SK-N-SH treated with all-trans-retinoic acid at 6 μM for 48 hours (cell line): ENCODE results near the gene ZDHHC9.

Experiments
- ATAC-seq: fragments of 200-7000 bp; cut with Tn5 transposase; 3 replicates; pipeline ENCODE4 v1.9.1; 2020; ENCODE audit warnings: mild to moderate bottlenecking, moderate library complexity
- ARNTL ChIP-seq: fragments of 450-650 bp; formaldehyde crosslinking; IDR thresholded peaks from 2 replicates; pipeline ENCODE4 v1.5.0; 2020; ENCODE audit warnings: low read depth, mild to moderate bottlenecking, moderate library complexity, borderline replicate concordance
- BACH2 ChIP-seq: fragments of 250-450 bp; sonication (Bioruptor Pico); IDR thresholded peaks from 2 replicates; pipeline ENCODE4 v1.9.0; 2021; ENCODE audit warnings: mild to moderate bottlenecking, borderline replicate concordance
- CSDC2 ChIP-seq: fragments of 250-450 bp; sonication (Bioruptor Pico); IDR thresholded peaks from 2 replicates; pipeline ENCODE4 v1.5.0; 2020; ENCODE audit warnings: mild to moderate bottlenecking, moderate library complexity
- ESRRG ChIP-seq: fragments of 250-450 bp; sonication (Bioruptor Pico); IDR thresholded peaks from 2 replicates; pipeline ENCODE4 v1.6.1; 2021; ENCODE audit warnings: mild to moderate bottlenecking
- GLIS3 ChIP-seq: fragments of 250-450 bp; sonication (Bioruptor Pico); IDR thresholded peaks from 2 replicates; pipeline ENCODE4 v1.5.0; 2020; ENCODE audit warnings: mild to moderate bottlenecking, moderate library complexity
- ISL1 ChIP-seq: fragments of 250-450 bp; sonication (Bioruptor Pico); IDR thresholded peaks from 2 replicates; pipeline ENCODE4 v2.1.2; 2022; ENCODE audit warnings: mild to moderate bottlenecking, moderate library complexity
- OSR1 ChIP-seq: fragments of 250-450 bp; sonication (Bioruptor Pico); IDR thresholded peaks from 2 replicates; pipeline ENCODE4 v1.8.0; 2022; ENCODE audit warnings: moderate library complexity, mild to moderate bottlenecking, inconsistent platforms
- PATZ1 ChIP-seq: fragments of 250-450 bp; sonication (Bioruptor Pico); IDR thresholded peaks from 2 replicates; pipeline ENCODE4 v1.8.0; 2020; ENCODE audit warnings: mild to moderate bottlenecking, moderate library complexity, borderline replicate concordance
- PPARA ChIP-seq: fragments of 250-450 bp; sonication (Bioruptor Pico); IDR thresholded peaks from 2 replicates; pipeline ENCODE4 v1.5.0; 2020; ENCODE audit warnings: mild to moderate bottlenecking, borderline replicate concordance
- RARB ChIP-seq: fragments of 250-450 bp; sonication (Bioruptor Pico); IDR thresholded peaks from 2 replicates; pipeline ENCODE4 v1.8.0; 2021; ENCODE audit warnings: mild to moderate bottlenecking, moderate library complexity
- SNAI2 ChIP-seq: fragments of 250-450 bp; sonication (Bioruptor Pico); IDR thresholded peaks from 2 replicates; pipeline ENCODE4 v1.5.0; 2020; ENCODE audit warnings: mild to moderate bottlenecking, moderate library complexity
- TCF4 ChIP-seq: fragments of 250-450 bp; sonication (Bioruptor Pico); IDR thresholded peaks from 2 replicates; pipeline ENCODE4 v1.8.0; 2021; ENCODE audit warnings: mild to moderate bottlenecking, moderate library complexity, borderline replicate concordance
- TOX ChIP-seq: fragments of 250-450 bp; sonication (Bioruptor Pico); IDR thresholded peaks from 2 replicates; pipeline ENCODE4 v1.8.0; 2021; ENCODE audit warnings: mild to moderate bottlenecking, moderate library complexity, borderline replicate concordance
- ZC3H10 ChIP-seq: fragments of 250-450 bp; sonication (Bioruptor Pico); IDR thresholded peaks from 2 replicates; pipeline ENCODE4 v1.5.1; 2021; ENCODE audit warnings: mild to moderate bottlenecking, moderate library complexity
- ZFP3 ChIP-seq: fragments of 250-450 bp; sonication (Bioruptor Pico); IDR thresholded peaks from 2 replicates; pipeline ENCODE4 v1.5.0; 2020; ENCODE audit warnings: mild to moderate bottlenecking, moderate library complexity
- ZFP30 ChIP-seq: fragments of 450-650 bp; formaldehyde crosslinking; IDR thresholded peaks from 2 replicates; pipeline ENCODE4 v1.5.0; 2022; ENCODE audit warnings: mild to moderate bottlenecking, moderate library complexity
- ZNF565 ChIP-seq: fragments of 450-650 bp; formaldehyde crosslinking; conservative IDR thresholded peaks from 2 replicates; pipeline ENCODE4 v1.5.0; 2020; ENCODE audit warnings: low read depth, mild to moderate bottlenecking, moderate library complexity
- ZNF70 ChIP-seq: fragments of 450-650 bp; formaldehyde crosslinking; IDR thresholded peaks from 2 replicates; pipeline ENCODE4 v1.5.0; 2020; ENCODE audit warnings: mild to moderate bottlenecking, moderate library complexity
- ZNF8 ChIP-seq: fragments of 450-650 bp; formaldehyde crosslinking; IDR thresholded peaks from 2 replicates; pipeline ENCODE4 v1.5.0; 2020; ENCODE audit warnings: mild to moderate bottlenecking, moderate library complexity
- TF ChIP-seq, protein P1 (sequence below): fragments of 250-450 bp; sonication (Bioruptor Pico); IDR thresholded peaks from 2 replicates; pipeline ENCODE4 v1.5.1; 2021; ENCODE audit warnings: mild to moderate bottlenecking, moderate library complexity
- TF ChIP-seq, protein P2 (sequence below): fragments of 250-450 bp; sonication (Bioruptor Pico); IDR thresholded peaks from 2 replicates; pipeline ENCODE4 v1.8.0; 2021; ENCODE audit warnings: low read depth, mild to moderate bottlenecking, moderate library complexity, borderline replicate concordance
- TF ChIP-seq, protein P3 (sequence below): fragments of 250-450 bp; sonication (Bioruptor Pico); IDR thresholded peaks from 2 replicates; pipeline ENCODE4 v1.5.1; 2020; ENCODE audit warnings: low read depth, mild to moderate bottlenecking, moderate library complexity
- TF ChIP-seq, protein P4 (sequence below): fragments of 250-450 bp; sonication (Bioruptor Pico); IDR thresholded peaks from 2 replicates; pipeline ENCODE4 v1.5.0; 2020; ENCODE audit warnings: mild to moderate bottlenecking, moderate library complexity

ZDHHC9 gene

GRCh38 chrX:129772796-129773431 is 70.8 kb downstream of the ZDHHC9 start:
- no peak for ATAC-seq
- TF ChIP-seq ZFP3 (CRISPR knock-in tag) (no peak), ESRRG (CRISPR knock-in tag) (no peak), TOX (no peak), ZC3H10 (CRISPR knock-in tag) (no peak), ZNF8 (no peak), RARB (CRISPR knock-in tag) (no peak), ZFP30 (CRISPR knock-in tag) (no peak), PPARA (no peak), ISL1 (CRISPR knock-in tag) (no peak), ARNTL (CRISPR knock-in tag) (no peak), BACH2 (CRISPR knock-in tag) (no peak), SNAI2 (CRISPR knock-in tag) (no peak), ZNF70 (CRISPR knock-in tag) (no peak)
- TF ChIP-seq, protein P1, sequence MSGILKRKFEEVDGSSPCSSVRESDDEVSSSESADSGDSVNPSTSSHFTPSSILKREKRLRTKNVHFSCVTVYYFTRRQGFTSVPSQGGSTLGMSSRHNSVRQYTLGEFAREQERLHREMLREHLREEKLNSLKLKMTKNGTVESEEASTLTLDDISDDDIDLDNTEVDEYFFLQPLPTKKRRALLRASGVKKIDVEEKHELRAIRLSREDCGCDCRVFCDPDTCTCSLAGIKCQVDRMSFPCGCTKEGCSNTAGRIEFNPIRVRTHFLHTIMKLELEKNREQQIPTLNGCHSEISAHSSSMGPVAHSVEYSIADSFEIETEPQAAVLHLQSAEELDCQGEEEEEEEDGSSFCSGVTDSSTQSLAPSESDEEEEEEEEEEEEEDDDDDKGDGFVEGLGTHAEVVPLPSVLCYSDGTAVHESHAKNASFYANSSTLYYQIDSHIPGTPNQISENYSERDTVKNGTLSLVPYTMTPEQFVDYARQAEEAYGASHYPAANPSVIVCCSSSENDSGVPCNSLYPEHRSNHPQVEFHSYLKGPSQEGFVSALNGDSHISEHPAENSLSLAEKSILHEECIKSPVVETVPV (CRISPR knock-in tag): no peak
- TF ChIP-seq, protein P2, sequence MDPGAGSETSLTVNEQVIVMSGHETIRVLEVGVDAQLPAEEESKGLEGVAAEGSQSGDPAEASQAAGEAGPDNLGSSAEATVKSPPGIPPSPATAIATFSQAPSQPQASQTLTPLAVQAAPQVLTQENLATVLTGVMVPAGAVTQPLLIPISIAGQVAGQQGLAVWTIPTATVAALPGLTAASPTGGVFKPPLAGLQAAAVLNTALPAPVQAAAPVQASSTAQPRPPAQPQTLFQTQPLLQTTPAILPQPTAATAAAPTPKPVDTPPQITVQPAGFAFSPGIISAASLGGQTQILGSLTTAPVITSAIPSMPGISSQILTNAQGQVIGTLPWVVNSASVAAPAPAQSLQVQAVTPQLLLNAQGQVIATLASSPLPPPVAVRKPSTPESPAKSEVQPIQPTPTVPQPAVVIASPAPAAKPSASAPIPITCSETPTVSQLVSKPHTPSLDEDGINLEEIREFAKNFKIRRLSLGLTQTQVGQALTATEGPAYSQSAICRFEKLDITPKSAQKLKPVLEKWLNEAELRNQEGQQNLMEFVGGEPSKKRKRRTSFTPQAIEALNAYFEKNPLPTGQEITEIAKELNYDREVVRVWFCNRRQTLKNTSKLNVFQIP: no peak
- TF ChIP-seq, protein P3, sequence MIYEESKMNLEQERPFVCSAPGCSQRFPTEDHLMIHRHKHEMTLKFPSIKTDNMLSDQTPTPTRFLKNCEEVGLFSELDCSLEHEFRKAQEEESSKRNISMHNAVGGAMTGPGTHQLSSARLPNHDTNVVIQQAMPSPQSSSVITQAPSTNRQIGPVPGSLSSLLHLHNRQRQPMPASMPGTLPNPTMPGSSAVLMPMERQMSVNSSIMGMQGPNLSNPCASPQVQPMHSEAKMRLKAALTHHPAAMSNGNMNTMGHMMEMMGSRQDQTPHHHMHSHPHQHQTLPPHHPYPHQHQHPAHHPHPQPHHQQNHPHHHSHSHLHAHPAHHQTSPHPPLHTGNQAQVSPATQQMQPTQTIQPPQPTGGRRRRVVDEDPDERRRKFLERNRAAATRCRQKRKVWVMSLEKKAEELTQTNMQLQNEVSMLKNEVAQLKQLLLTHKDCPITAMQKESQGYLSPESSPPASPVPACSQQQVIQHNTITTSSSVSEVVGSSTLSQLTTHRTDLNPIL: no peak

DNA sequence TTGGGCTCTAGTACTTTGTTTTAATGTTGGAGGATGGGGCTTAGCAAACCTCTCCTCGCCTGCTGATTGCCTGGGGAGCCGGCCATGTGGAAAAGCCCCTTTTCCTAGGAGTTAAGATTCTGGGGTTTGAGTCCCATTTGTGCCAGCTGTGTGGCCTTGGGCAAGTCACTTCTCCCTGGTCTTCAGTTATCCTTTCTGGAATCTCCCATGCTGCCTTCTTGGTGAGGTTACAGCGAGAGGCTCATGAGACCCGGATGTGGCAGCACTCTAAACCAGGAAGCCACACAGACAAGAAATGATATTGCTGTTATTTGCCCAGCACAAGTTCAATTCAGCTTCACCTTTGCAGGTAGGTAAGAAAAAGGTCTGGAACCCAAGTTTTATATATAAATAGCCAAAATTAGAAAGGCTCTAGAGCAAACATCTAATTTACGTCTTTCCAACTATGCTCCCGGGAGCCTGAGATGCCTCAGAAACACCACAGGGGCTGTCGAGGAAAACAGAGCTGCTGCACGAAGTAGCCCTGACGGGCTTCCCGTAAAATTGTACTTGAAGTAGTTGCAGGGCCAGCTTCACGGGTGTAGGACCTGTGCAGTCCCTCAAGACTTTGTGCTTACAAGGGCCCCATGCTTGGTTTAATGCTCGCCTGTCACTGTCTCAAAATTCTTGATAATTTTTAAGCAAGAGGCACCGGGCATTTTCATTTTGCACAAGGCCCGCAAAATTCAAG is 72.3 kb downstream of the ZDHHC9 start:
- TF ChIP-seq OSR1 (CRISPR knock-in tag) (no peak), GLIS3 (CRISPR knock-in tag) (no peak)
- ATAC-seq: no peak

GRCh38 chrX:129769467-129770154 is 74.1 kb downstream of the ZDHHC9 start:
- ATAC-seq: no peak
- TF ChIP-seq TOX: no peak
- TF ChIP-seq, protein P2: no peak
- no peak for TF ChIP-seq SNAI2 (CRISPR knock-in tag)
- TF ChIP-seq GLIS3 (CRISPR knock-in tag): no peak
- no peak for TF ChIP-seq ARNTL (CRISPR knock-in tag)
- TF ChIP-seq ZNF70 (CRISPR knock-in tag): no peak
- TF ChIP-seq PATZ1 (CRISPR knock-in tag): no peak
- TF ChIP-seq, protein P4, sequence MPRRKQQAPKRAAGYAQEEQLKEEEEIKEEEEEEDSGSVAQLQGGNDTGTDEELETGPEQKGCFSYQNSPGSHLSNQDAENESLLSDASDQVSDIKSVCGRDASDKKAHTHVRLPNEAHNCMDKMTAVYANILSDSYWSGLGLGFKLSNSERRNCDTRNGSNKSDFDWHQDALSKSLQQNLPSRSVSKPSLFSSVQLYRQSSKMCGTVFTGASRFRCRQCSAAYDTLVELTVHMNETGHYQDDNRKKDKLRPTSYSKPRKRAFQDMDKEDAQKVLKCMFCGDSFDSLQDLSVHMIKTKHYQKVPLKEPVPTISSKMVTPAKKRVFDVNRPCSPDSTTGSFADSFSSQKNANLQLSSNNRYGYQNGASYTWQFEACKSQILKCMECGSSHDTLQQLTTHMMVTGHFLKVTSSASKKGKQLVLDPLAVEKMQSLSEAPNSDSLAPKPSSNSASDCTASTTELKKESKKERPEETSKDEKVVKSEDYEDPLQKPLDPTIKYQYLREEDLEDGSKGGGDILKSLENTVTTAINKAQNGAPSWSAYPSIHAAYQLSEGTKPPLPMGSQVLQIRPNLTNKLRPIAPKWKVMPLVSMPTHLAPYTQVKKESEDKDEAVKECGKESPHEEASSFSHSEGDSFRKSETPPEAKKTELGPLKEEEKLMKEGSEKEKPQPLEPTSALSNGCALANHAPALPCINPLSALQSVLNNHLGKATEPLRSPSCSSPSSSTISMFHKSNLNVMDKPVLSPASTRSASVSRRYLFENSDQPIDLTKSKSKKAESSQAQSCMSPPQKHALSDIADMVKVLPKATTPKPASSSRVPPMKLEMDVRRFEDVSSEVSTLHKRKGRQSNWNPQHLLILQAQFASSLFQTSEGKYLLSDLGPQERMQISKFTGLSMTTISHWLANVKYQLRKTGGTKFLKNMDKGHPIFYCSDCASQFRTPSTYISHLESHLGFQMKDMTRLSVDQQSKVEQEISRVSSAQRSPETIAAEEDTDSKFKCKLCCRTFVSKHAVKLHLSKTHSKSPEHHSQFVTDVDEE (CRISPR knock-in tag): no peak
- no peak for TF ChIP-seq OSR1 (CRISPR knock-in tag)
- TF ChIP-seq CSDC2 (CRISPR knock-in tag): no peak
- TF ChIP-seq ZNF565 (CRISPR knock-in tag): no peak
- TF ChIP-seq ZFP3 (CRISPR knock-in tag): no peak
- TF ChIP-seq TCF4 (CRISPR knock-in tag): no peak
- no peak for TF ChIP-seq RARB (CRISPR knock-in tag)
